ENCODE measurements around the gene TRIM54. TPM values are rescaled to one million over a fixed set of nuclear protein-coding genes. Genes with fewer than 3 reads are reported as not detected.

Gene TRIM54
- total RNA-seq, 1 donor: not detected

DNA sequence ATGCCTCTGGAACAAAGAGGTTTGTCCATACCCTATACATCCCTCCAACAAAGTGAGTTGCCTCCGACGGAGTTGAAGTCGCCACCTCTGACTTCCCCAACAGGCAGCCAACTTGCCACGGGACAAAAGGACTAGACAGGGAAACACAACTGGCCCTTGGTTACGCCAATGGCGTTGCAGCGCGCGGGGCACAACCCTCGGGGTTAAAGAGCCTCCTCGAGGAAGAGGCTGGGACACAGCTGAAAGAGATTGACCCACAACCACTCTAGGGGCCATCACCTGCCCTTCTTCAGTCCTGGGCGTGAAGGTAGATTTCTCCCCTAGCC, 73.8 kb downstream of the TRIM54 start:
- Histone ChIP-seq H2AFZ (ENCODE audit: low read length) (peak overlapping the region; percentile 99), H3K4me1 (ENCODE audit: insufficient read depth, low read length) (peaks cover 21% of the 10 kb centered on the region), H3K27ac (ENCODE audit: low read depth, low read length) (peak overlapping the region; percentile 91), H3K4me3 (ENCODE audit: insufficient read depth, low read length) (peak overlapping the region; percentile 85), H3K36me3 (ENCODE audit: insufficient read depth, low read length) (no peaks in the 10 kb centered on the region), H3K4me2 (ENCODE audit: insufficient read depth, low read length) (peak overlapping the region; percentile 68), H3K27me3 (ENCODE audit: insufficient read depth, low read length) (no peaks in the 10 kb centered on the region), H3K79me2 (ENCODE audit: insufficient read depth, low read length) (peaks cover 66% of the 10 kb centered on the region), H4K20me1 (ENCODE audit: insufficient read depth, low read length) (peaks cover 6% of the 10 kb centered on the region), H3K9me3 (ENCODE audit: low read depth, low read length) (no peaks in the 10 kb centered on the region)
- no peak for DNase-seq (ENCODE audit: insufficient read length, low spot score, missing footprints)
- TF ChIP-seq, protein P1, sequence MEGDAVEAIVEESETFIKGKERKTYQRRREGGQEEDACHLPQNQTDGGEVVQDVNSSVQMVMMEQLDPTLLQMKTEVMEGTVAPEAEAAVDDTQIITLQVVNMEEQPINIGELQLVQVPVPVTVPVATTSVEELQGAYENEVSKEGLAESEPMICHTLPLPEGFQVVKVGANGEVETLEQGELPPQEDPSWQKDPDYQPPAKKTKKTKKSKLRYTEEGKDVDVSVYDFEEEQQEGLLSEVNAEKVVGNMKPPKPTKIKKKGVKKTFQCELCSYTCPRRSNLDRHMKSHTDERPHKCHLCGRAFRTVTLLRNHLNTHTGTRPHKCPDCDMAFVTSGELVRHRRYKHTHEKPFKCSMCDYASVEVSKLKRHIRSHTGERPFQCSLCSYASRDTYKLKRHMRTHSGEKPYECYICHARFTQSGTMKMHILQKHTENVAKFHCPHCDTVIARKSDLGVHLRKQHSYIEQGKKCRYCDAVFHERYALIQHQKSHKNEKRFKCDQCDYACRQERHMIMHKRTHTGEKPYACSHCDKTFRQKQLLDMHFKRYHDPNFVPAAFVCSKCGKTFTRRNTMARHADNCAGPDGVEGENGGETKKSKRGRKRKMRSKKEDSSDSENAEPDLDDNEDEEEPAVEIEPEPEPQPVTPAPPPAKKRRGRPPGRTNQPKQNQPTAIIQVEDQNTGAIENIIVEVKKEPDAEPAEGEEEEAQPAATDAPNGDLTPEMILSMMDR (IDR thresholded peaks at IDR 0.05; ENCODE audit: extremely low read depth, low read depth, low read length): no peak

DNA sequence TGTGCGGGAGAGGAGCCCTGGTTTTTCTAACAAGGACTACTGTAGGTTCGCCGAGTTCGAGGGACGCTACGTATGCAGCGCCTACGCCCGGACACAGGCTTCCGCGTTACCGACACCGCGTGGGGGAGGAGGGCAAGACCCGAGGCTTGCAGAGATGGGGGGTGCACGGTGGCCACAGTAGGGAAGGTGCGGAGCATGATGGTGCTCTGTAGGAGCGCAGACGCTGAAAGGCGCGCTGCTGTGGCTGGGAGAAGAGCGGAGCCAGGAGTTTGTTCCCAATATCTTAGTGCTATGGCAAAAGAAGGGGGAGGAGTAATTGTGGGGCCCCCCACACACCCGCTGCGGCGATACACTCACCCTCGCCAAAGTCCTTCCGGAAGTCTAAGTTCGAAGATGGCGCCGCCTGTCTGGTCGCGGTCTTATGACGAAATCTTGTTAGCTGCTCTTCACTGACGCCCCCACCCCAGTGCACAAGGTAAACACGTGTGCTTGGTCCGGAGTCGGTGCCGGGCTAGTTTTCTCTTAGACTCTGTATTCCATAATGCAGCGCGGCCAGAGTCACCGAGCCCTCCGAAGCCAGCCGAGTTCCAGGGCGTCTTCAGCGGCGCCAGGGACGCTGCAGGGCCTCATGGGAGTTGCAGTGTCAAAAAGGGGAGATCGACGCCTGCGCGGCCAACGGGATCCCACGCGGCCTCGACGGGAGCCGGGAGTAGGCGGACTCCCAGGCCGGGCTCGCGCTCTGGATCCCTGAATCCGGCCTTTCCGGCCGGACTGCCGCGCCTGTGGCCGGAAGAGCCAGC, 74.4 kb downstream of the TRIM54 start, which contains the start of gene GTF3C2:
Gene GTF3C2, minus strand, starts transcription at position 383 of the 800 bp plus-strand sequence. CDS start 13,210 bp downstream, outside the sequence.
- H3K4me1 ChIP-seq (ENCODE audit: insufficient read depth, low read length): peaks cover 21% of the 10 kb centered on the region
- H3K79me2 ChIP-seq (ENCODE audit: insufficient read depth, low read length): peaks cover 62% of the 10 kb centered on the region
- H4K20me1 ChIP-seq (ENCODE audit: insufficient read depth, low read length): peaks cover 6% of the 10 kb centered on the region
- no peaks in the 10 kb centered on the region for H3K27me3 ChIP-seq (ENCODE audit: insufficient read depth, low read length)
- peak within 1 kb of the TSS; percentile 68 for H3K4me2 ChIP-seq (ENCODE audit: insufficient read depth, low read length)
- H2AFZ ChIP-seq (ENCODE audit: low read length): peak within 1 kb of the TSS; percentile 99
- H3K4me3 ChIP-seq (ENCODE audit: insufficient read depth, low read length): peak within 1 kb of the TSS; percentile 85
- peak within 1 kb of the TSS; percentile 91 for H3K27ac ChIP-seq (ENCODE audit: low read depth, low read length)
- H3K9me3 ChIP-seq (ENCODE audit: low read depth, low read length): no peaks in the 10 kb centered on the region
- DNase-seq (ENCODE audit: insufficient read length, low spot score, missing footprints): peak; percentile 99
- no peaks in the 10 kb centered on the region for H3K36me3 ChIP-seq (ENCODE audit: insufficient read depth, low read length)
- TF ChIP-seq, protein P1 (IDR thresholded peaks at IDR 0.05; ENCODE audit: extremely low read depth, low read depth, low read length): no peak

Other genes starting within 250 kb of the TRIM54 start
- gene TMEM214, start 249.5 kb upstream of the TRIM54 start, total RNA-seq: 50.3 and 50.7 TPM in 2 replicates
- 24.6 and 26.8 TPM in 2 replicates for gene AGBL5, start 230.8 kb upstream of the TRIM54 start, total RNA-seq
- gene OST4, start 210.8 kb upstream of the TRIM54 start, total RNA-seq: 202 and 235 TPM in 2 replicates
- gene EMILIN1, start 203.8 kb upstream of the TRIM54 start, total RNA-seq: 137 and 138 TPM in 2 replicates
- gene KHK, start 195.7 kb upstream of the TRIM54 start, total RNA-seq: 0.29 and 0.36 TPM in 2 replicates
- gene CGREF1, start 163.3 kb upstream of the TRIM54 start, total RNA-seq: 6.8 and 14.5 TPM in 2 replicates
- gene ABHD1, start 158.6 kb upstream of the TRIM54 start, total RNA-seq: under 0.01 TPM in 2 replicates
- gene PREB, start 147.8 kb upstream of the TRIM54 start, total RNA-seq: 42.4 and 45.2 TPM in 2 replicates
- gene PRR30, start 143.0 kb upstream of the TRIM54 start, total RNA-seq: not detected in 2 replicates
- not detected in 2 replicates for gene TCF23, start 133.4 kb upstream of the TRIM54 start, total RNA-seq
- 187 and 198 TPM in 2 replicates for gene ATRAID, start 70.4 kb upstream of the TRIM54 start, total RNA-seq
- 14.1 TPM in 2 replicates for gene SLC5A6, start 70.2 kb upstream of the TRIM54 start, total RNA-seq
- gene CAD, start 65.1 kb upstream of the TRIM54 start, total RNA-seq: 28.6 and 30.8 TPM in 2 replicates
- gene SLC30A3, start 19.4 kb upstream of the TRIM54 start, total RNA-seq: under 0.01 and 0.88 TPM in 2 replicates
- not detected in 2 replicates for gene DNAJC5G, start 7.0 kb upstream of the TRIM54 start, total RNA-seq
- 0.36 and 1.2 TPM in 2 replicates for gene UCN, start 26.0 kb downstream of the TRIM54 start, total RNA-seq
- gene MPV17, start 40.7 kb downstream of the TRIM54 start, total RNA-seq: 98.8 and 112 TPM in 2 replicates
- gene GTF3C2, start 74.3 kb downstream of the TRIM54 start, total RNA-seq: 32.7 and 34.4 TPM in 2 replicates
- gene EIF2B4, start 87.9 kb downstream of the TRIM54 start, total RNA-seq: 19.2 and 24.2 TPM in 2 replicates
- 152 and 165 TPM in 2 replicates for gene SNX17, start 88.2 kb downstream of the TRIM54 start, total RNA-seq
- 6.2 and 8.3 TPM in 2 replicates for gene ZNF513, start 98.3 kb downstream of the TRIM54 start, total RNA-seq
- gene PPM1G, start 127.2 kb downstream of the TRIM54 start, total RNA-seq: 56.6 and 65.5 TPM in 2 replicates
- gene NRBP1, start 146.2 kb downstream of the TRIM54 start, total RNA-seq: 147 and 151 TPM in 2 replicates
- under 0.01 and 0.72 TPM in 2 replicates for gene KRTCAP3, start 160.0 kb downstream of the TRIM54 start, total RNA-seq
- 33.3 and 35.5 TPM in 2 replicates for gene IFT172, start 207.3 kb downstream of the TRIM54 start, total RNA-seq
- 21.2 and 21.4 TPM in 2 replicates for gene FNDC4, start 212.8 kb downstream of the TRIM54 start, total RNA-seq
- 1.2 and 1.4 TPM in 2 replicates for gene GCKR, start 214.4 kb downstream of the TRIM54 start, total RNA-seq